OCI-LY3 (cell line): ENCODE measurements around the gene NAV2.
A peak's percentile ranks its signal among the peaks of the same experiment; 100 is the strongest.
"Not testable (repeated sequence)": the region's sequence is repeated elsewhere in the genome, so short reads cannot be mapped to it uniquely, and the experiment has no call there.

Experiments used
- H2AFZ ChIP-seq: fragments of 200-600, 300-600 bp; shearing (Covaris generic); 2 replicates; pipeline ENCODE4 v1.6.0; 2014; ENCODE audit warnings: antibody characterized with exemption, low read depth, low read length
- H3K27ac ChIP-seq: fragments of 200-600, 300-600 bp; sonication (generic); 2 replicates; pipeline ENCODE4 v1.5.1; 2014; ENCODE audit warnings: mild to moderate bottlenecking, low read length, moderate library complexity, mixed read lengths
- H3K27me3 ChIP-seq: fragments of 200-600, 300-600 bp; sonication (generic); 2 replicates; pipeline ENCODE4 v1.6.1; 2014; ENCODE audit warnings: low read depth, low read length, mixed read lengths
- H3K36me3 ChIP-seq: fragments of 200-600, 300-600 bp; sonication (generic); replicated peaks from 2 replicates; pipeline ENCODE3; 2014; ENCODE audit warnings: low read depth, low read length, mixed read lengths
- H3K4me1 ChIP-seq: fragments of 300-600, 200-600 bp; sonication (generic); 2 replicates; pipeline ENCODE4 v1.6.1; 2014; ENCODE audit warnings: low read length, mixed read lengths
- H3K4me2 ChIP-seq: fragments of 200-600, 300-600 bp; sonication (generic); 2 replicates; pipeline ENCODE4 v1.6.1; 2014; ENCODE audit warnings: low read length, mixed read lengths
- H3K4me3 ChIP-seq: fragments of 300-600, 200-600 bp; sonication (generic); 2 replicates; pipeline ENCODE4 v1.5.1; 2014; ENCODE audit warnings: antibody characterized with exemption, mild to moderate bottlenecking, low read length, moderate library complexity
- H3K79me2 ChIP-seq: fragments of 300-600, 200-600 bp; shearing (Covaris generic); 2 replicates; pipeline ENCODE4 v1.6.1; 2014; ENCODE audit warnings: mild to moderate bottlenecking, low read length, mixed read lengths
- H3K9ac ChIP-seq: fragments of 300-600, 200-600 bp; shearing (Covaris generic); 2 replicates; pipeline ENCODE4 v1.6.0; 2014; ENCODE audit warnings: mild to moderate bottlenecking, low read length, moderate library complexity
- H3K9me3 ChIP-seq: fragments of 200-600, 300-600 bp; shearing (Covaris generic); 2 replicates; pipeline ENCODE4 v1.6.1; 2014; ENCODE audit warnings: low read length, mixed read lengths; ENCODE audit not compliant: insufficient read depth
- H4K20me1 ChIP-seq: fragments of 200-600, 300-600 bp; sonication (generic); 2 replicates; pipeline ENCODE4 v1.6.1; 2016; ENCODE audit warnings: low read length, mixed read lengths; ENCODE audit not compliant: insufficient read depth
- EZH2phosphoT487 ChIP-seq: fragments of 200-600 bp; shearing (Covaris generic); IDR thresholded peaks from 2 replicates; pipeline ENCODE4 v1.6.1; 2018; ENCODE audit warnings: antibody characterized with exemption, mixed run types, low read depth
- TF ChIP-seq, protein P1 (sequence below): fragments of 200-600, 300-600 bp; sonication (generic); IDR thresholded peaks from 2 replicates; pipeline ENCODE4 v1.5.1; 2014; ENCODE audit warnings: antibody characterized with exemption, low read length, low read depth

Gene NAV2

DNA sequence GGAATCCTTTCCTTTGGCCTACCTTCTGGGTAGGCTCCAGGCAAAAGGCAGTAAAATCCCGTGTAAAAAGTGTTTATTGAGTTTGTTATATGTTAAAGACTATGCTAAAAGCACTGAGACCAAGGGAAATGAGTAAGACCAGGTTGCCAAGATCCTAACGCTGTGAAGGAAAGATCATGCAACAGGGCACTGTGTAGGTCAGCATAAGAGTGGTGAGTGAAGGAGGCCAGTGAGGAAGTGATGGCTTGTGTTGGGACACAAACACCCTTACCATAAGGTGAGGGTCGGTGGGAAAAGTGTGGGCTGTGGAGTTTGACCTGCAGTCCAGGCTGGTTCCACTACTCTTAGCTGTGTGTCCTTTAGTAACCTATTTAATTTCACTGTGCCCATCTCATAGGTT lies 245.6 kb downstream of the NAV2 start:
- H3K79me2 ChIP-seq, result no peaks in the 10 kb centered on the region
- no peak overlapping the region for H2AFZ ChIP-seq
- no peaks in the 10 kb centered on the region for H4K20me1 ChIP-seq

GRCh38 chr11:19959210-19959609 lies 246.6 kb downstream of the NAV2 start:
- H3K4me3 ChIP-seq, result peak overlapping the region; percentile 41
- no peaks in the 10 kb centered on the region for H4K20me1 ChIP-seq
- H3K4me1 ChIP-seq, result peaks cover 52% of the 10 kb centered on the region
- H3K36me3 ChIP-seq, result no peaks in the 10 kb centered on the region
- H3K4me2 ChIP-seq, result peak overlapping the region; percentile 69
- TF ChIP-seq EZH2phosphoT487, result no peak
- TF ChIP-seq, protein P1, sequence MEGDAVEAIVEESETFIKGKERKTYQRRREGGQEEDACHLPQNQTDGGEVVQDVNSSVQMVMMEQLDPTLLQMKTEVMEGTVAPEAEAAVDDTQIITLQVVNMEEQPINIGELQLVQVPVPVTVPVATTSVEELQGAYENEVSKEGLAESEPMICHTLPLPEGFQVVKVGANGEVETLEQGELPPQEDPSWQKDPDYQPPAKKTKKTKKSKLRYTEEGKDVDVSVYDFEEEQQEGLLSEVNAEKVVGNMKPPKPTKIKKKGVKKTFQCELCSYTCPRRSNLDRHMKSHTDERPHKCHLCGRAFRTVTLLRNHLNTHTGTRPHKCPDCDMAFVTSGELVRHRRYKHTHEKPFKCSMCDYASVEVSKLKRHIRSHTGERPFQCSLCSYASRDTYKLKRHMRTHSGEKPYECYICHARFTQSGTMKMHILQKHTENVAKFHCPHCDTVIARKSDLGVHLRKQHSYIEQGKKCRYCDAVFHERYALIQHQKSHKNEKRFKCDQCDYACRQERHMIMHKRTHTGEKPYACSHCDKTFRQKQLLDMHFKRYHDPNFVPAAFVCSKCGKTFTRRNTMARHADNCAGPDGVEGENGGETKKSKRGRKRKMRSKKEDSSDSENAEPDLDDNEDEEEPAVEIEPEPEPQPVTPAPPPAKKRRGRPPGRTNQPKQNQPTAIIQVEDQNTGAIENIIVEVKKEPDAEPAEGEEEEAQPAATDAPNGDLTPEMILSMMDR, result no peak
- H3K27ac ChIP-seq, result peak overlapping the region; percentile 39; the same call in 1 of the 2 replicates
- peak overlapping the region; percentile 12; the same call in 1 of the 2 replicates for H3K9ac ChIP-seq
- peaks cover 4% of the 10 kb centered on the region; the same call in 1 of the 2 replicates for H3K27me3 ChIP-seq
- H3K79me2 ChIP-seq, result no peaks in the 10 kb centered on the region
- H3K9me3 ChIP-seq, result no peaks in the 10 kb centered on the region
- H2AFZ ChIP-seq, result peak overlapping the region; percentile 50; the same call in 1 of the 2 replicates

More for the DNA sequence above, 245.6 kb downstream of the NAV2 start:
- Histone ChIP-seq H3K27me3 (0 out of 2 replicates have a peak, but pooled peaks cover 4% of the 10 kb centered on the region), H3K4me2 (no peak overlapping the region), H3K36me3 (no peaks in the 10 kb centered on the region), H3K4me1 (peaks cover 52% of the 10 kb centered on the region), H3K27ac (no peak overlapping the region), H3K4me3 (no peak overlapping the region), H3K9ac (no peak overlapping the region), H3K9me3 (no peaks in the 10 kb centered on the region)
- no peak for TF ChIP-seq EZH2phosphoT487
- TF ChIP-seq, protein P1, result no peak

GRCh38 chr11:19959648-19960059 lies 247.0 kb downstream of the NAV2 start:
- Histone ChIP-seq H3K36me3 (no peaks in the 10 kb centered on the region), H2AFZ (peak overlapping the region; percentile 50), H3K4me2 (peak overlapping the region; percentile 69), H3K4me3 (peak overlapping the region; percentile 41), H3K79me2 (no peaks in the 10 kb centered on the region), H3K9me3 (no peaks in the 10 kb centered on the region), H3K9ac (peak overlapping the region; percentile 12; the same call in 1 of the 2 replicates), H3K27ac (peak overlapping the region; percentile 39; the same call in 1 of the 2 replicates), H3K4me1 (peaks cover 53% of the 10 kb centered on the region), H3K27me3 (peaks cover 4% of the 10 kb centered on the region; the same call in 1 of the 2 replicates), H4K20me1 (no peaks in the 10 kb centered on the region)
- TF ChIP-seq EZH2phosphoT487, result no peak
- TF ChIP-seq, protein P1, result no peak

GRCh38 chr11:19960410-19960809 lies 247.8 kb downstream of the NAV2 start:
- Histone ChIP-seq H3K4me1 (peaks cover 59% of the 10 kb centered on the region), H3K27ac (peak overlapping the region; percentile 39; the same call in 1 of the 2 replicates)
- not testable (repeated sequence) for H4K20me1 ChIP-seq, H3K27me3 ChIP-seq, H3K4me2 ChIP-seq, H3K9ac ChIP-seq, H3K9me3 ChIP-seq, H2AFZ ChIP-seq, H3K36me3 ChIP-seq, H3K4me3 ChIP-seq, H3K79me2 ChIP-seq
